NOMO-1 treated with dmso at 0.1 percent for 144 hours (cell line): Measurements from ENCODE around the gene WSCD1.

ENCODE experiments used
- DNase-seq: peaks from one replicate; lab custom pipeline; 2025; ENCODE audit not compliant: unreplicated experiment; lab: John Stamatoyannopoulos, UW

WSCD1 gene

GRCh38 chr17:6147042-6147441, 76.9 kb downstream of the WSCD1 start:
- no peak for DNase-seq

GRCh38 chr17:6153375-6153774, 83.2 kb downstream of the WSCD1 start:
- DNase-seq: no peak

GRCh38 chr17:6157716-6158115, 87.5 kb downstream of the WSCD1 start:
- DNase-seq: no peak

GRCh38 chr17:6159541-6160231, 89.5 kb downstream of the WSCD1 start:
- no peak for DNase-seq

GRCh38 chr17:6160232-6160555, 90.0 kb downstream of the WSCD1 start:
- DNase-seq: no peak

- no peak for DNase-seq
Measured at GRCh38 chr17:6160911-6161855, 91.0 kb downstream of the WSCD1 start.

- no peak for DNase-seq
Measured at GRCh38 chr17:6162216-6162615, 92.0 kb downstream of the WSCD1 start.

GRCh38 chr17:6162892-6163291, 92.7 kb downstream of the WSCD1 start:
- DNase-seq: no peak

GRCh38 chr17:6163612-6164333, 93.6 kb downstream of the WSCD1 start:
- no peak for DNase-seq

- no peak for DNase-seq
Measured at GRCh38 chr17:6164996-6165395, 94.8 kb downstream of the WSCD1 start.

GRCh38 chr17:6165806-6166205, 95.6 kb downstream of the WSCD1 start:
- no peak for DNase-seq

- DNase-seq: peak; percentile 18
Measured at GRCh38 chr17:6166492-6167179, 96.5 kb downstream of the WSCD1 start.

GRCh38 chr17:6168296-6168695, 98.1 kb downstream of the WSCD1 start:
- DNase-seq: no peak

GRCh38 chr17:6170349-6170748, 100.2 kb downstream of the WSCD1 start:
- no peak for DNase-seq

- DNase-seq: no peak
Measured at GRCh38 chr17:6172642-6173330, 102.6 kb downstream of the WSCD1 start.

GRCh38 chr17:6173653-6174052, 103.5 kb downstream of the WSCD1 start:
- no peak for DNase-seq
